ENCODE results near the gene SCAPER.
"Not testable (repeated sequence)": the region's sequence is repeated elsewhere in the genome, so short reads cannot be mapped to it uniquely, and the experiment has no call there.

SCAPER gene

GRCh38 chr15:76756381-76756780, 148.8 kb downstream of the SCAPER start:
- no peak for DNase-seq (ENCODE audit: extremely low spot score)
- TF ChIP-seq NFRKB (IDR thresholded peaks at IDR 0.05): no peak
- TF ChIP-seq FOXM1 (IDR thresholded peaks at IDR 0.05; ENCODE audit: borderline replicate concordance): no peak
- TF ChIP-seq FOXA1 (IDR thresholded peaks at IDR 0.05): no peak
- TF ChIP-seq L3MBTL2 (conservative IDR thresholded peaks at IDR 0.05): no peak
- TF ChIP-seq ARNT (IDR thresholded peaks at IDR 0.05): no peak
- TF ChIP-seq FOXK2 (IDR thresholded peaks at IDR 0.05): no peak
- TF ChIP-seq TARDBP (IDR thresholded peaks at IDR 0.05): no peak
- no peak for TF ChIP-seq BHLHE40 (IDR thresholded peaks at IDR 0.05; ENCODE audit: borderline replicate concordance)
- TF ChIP-seq HDGF (IDR thresholded peaks at IDR 0.05; ENCODE audit: borderline replicate concordance): no peak
- no peak for TF ChIP-seq SP1 (IDR thresholded peaks at IDR 0.05)
- CTCF ChIA-PET: interaction anchor here (0.6 kb wide), 1 partner anchor 218 kb away, joined by 4 read pairs; no protein-coding TSS in a partner anchor
- POLR2A ChIA-PET: no interaction called here

- CTCF ChIA-PET: interaction anchor here (0.6 kb wide), 1 partner anchor 9 kb away, joined by 3 read pairs; no protein-coding TSS in a partner anchor
- DNase-seq (ENCODE audit: extremely low spot score): no peak
- POLR2A ChIA-PET: no interaction called here
- no peak for TF ChIP-seq PKNOX1 (IDR thresholded peaks at IDR 0.05)
- no peak for TF ChIP-seq NFRKB (IDR thresholded peaks at IDR 0.05)
- TF ChIP-seq L3MBTL2 (conservative IDR thresholded peaks at IDR 0.05): no peak
- TF ChIP-seq FOXA1 (IDR thresholded peaks at IDR 0.05): no peak
- TF ChIP-seq SUZ12 (IDR thresholded peaks at IDR 0.05): no peak
These were observed 151.4 kb downstream of the SCAPER start for GRCh38 chr15:76753771-76754170.

GRCh38 chr15:76753131-76753530, 152.0 kb downstream of the SCAPER start:
- TF ChIP-seq ZNF384 (IDR thresholded peaks at IDR 0.05) (no peak), HDGF (IDR thresholded peaks at IDR 0.05; ENCODE audit: borderline replicate concordance) (no peak), BHLHE40 (IDR thresholded peaks at IDR 0.05; ENCODE audit: borderline replicate concordance) (no peak), FOXA1 (IDR thresholded peaks at IDR 0.05) (no peak), ARNT (IDR thresholded peaks at IDR 0.05) (no peak), FOXM1 (IDR thresholded peaks at IDR 0.05; ENCODE audit: borderline replicate concordance) (no peak), SP1 (IDR thresholded peaks at IDR 0.05) (no peak), CTBP1 (IDR thresholded peaks at IDR 0.05; ENCODE audit: borderline replicate concordance) (no peak), ELF4 (IDR thresholded peaks at IDR 0.05) (no peak), L3MBTL2 (conservative IDR thresholded peaks at IDR 0.05) (no peak), SUZ12 (IDR thresholded peaks at IDR 0.05) (no peak), FOXK2 (IDR thresholded peaks at IDR 0.05) (no peak), NFRKB (IDR thresholded peaks at IDR 0.05) (no peak)
- POLR2A ChIA-PET: no interaction called here
- CTCF ChIA-PET: interaction anchor here (0.6 kb wide), 1 partner anchor 568 kb away, joined by 3 read pairs; no protein-coding TSS in a partner anchor
- no peak for DNase-seq (ENCODE audit: extremely low spot score)

GRCh38 chr15:76752549-76752948, 152.6 kb downstream of the SCAPER start:
- no peak for DNase-seq (ENCODE audit: extremely low spot score)
- no peak for TF ChIP-seq SUZ12 (IDR thresholded peaks at IDR 0.05)
- no peak for TF ChIP-seq HDGF (IDR thresholded peaks at IDR 0.05; ENCODE audit: borderline replicate concordance)
- TF ChIP-seq FOXK2 (IDR thresholded peaks at IDR 0.05): no peak
- no peak for TF ChIP-seq LEF1 (IDR thresholded peaks at IDR 0.05; ENCODE audit: borderline replicate concordance)
- no peak for TF ChIP-seq BHLHE40 (IDR thresholded peaks at IDR 0.05; ENCODE audit: borderline replicate concordance)
- ChIA-PET POLR2A (no interaction called here), CTCF (interaction anchor here (0.6 kb wide), 1 partner anchor 567 kb away, joined by 3 read pairs; no protein-coding TSS in a partner anchor)

GRCh38 chr15:76737573-76737972, 167.6 kb downstream of the SCAPER start:
- POLR2A ChIA-PET: no interaction called here
- CTCF ChIA-PET: no interaction called here
- TF ChIP-seq ARNT (IDR thresholded peaks at IDR 0.05): no peak
- TF ChIP-seq CTBP1 (IDR thresholded peaks at IDR 0.05; ENCODE audit: borderline replicate concordance): no peak
- TF ChIP-seq BHLHE40 (IDR thresholded peaks at IDR 0.05; ENCODE audit: borderline replicate concordance): no peak
- TF ChIP-seq SP1 (IDR thresholded peaks at IDR 0.05): no peak
- no peak for TF ChIP-seq ELF4 (IDR thresholded peaks at IDR 0.05)
- no peak for TF ChIP-seq L3MBTL2 (conservative IDR thresholded peaks at IDR 0.05)
- TF ChIP-seq FOXK2 (IDR thresholded peaks at IDR 0.05): no peak
- TF ChIP-seq TARDBP (IDR thresholded peaks at IDR 0.05): no peak
- TF ChIP-seq NFRKB (IDR thresholded peaks at IDR 0.05): no peak
- no peak for TF ChIP-seq SUZ12 (IDR thresholded peaks at IDR 0.05)
- TF ChIP-seq HDGF (IDR thresholded peaks at IDR 0.05; ENCODE audit: borderline replicate concordance): no peak
- TF ChIP-seq ZNF384 (IDR thresholded peaks at IDR 0.05): no peak
- TF ChIP-seq PKNOX1 (IDR thresholded peaks at IDR 0.05): no peak
- TF ChIP-seq FOXA1 (IDR thresholded peaks at IDR 0.05): no peak
- TF ChIP-seq LEF1 (IDR thresholded peaks at IDR 0.05; ENCODE audit: borderline replicate concordance): no peak
- TF ChIP-seq FOXM1 (IDR thresholded peaks at IDR 0.05; ENCODE audit: borderline replicate concordance): no peak
- no peak for DNase-seq (ENCODE audit: extremely low spot score)

- DNase-seq (ENCODE audit: extremely low spot score); CTCF ChIA-PET; POLR2A ChIA-PET: not testable (repeated sequence)
These were observed 172.8 kb downstream of the SCAPER start for GRCh38 chr15:76732321-76732720.

- no peak for DNase-seq (ENCODE audit: extremely low spot score)
- CTCF ChIA-PET: interaction anchor here (0.7 kb wide), 1 partner anchor 925 kb away, joined by 3 read pairs; no protein-coding TSS in a partner anchor
- POLR2A ChIA-PET: no interaction called here
- no peak for TF ChIP-seq HDGF (IDR thresholded peaks at IDR 0.05; ENCODE audit: borderline replicate concordance)
- TF ChIP-seq CTBP1 (IDR thresholded peaks at IDR 0.05; ENCODE audit: borderline replicate concordance): no peak
- no peak for TF ChIP-seq SUZ12 (IDR thresholded peaks at IDR 0.05)
- no peak for TF ChIP-seq PKNOX1 (IDR thresholded peaks at IDR 0.05)
These were observed 174.9 kb downstream of the SCAPER start for GRCh38 chr15:76730262-76730661.

Measured in HEK293T (cell line).